ENCODE results near the gene PMS1. TPM values are rescaled to one million over a fixed set of nuclear protein-coding genes. Genes with fewer than 3 reads are reported as not detected.

The PMS1 gene
- polyA plus RNA-seq, 1 donor from 2014 or later: 50.9 TPM

DNA sequence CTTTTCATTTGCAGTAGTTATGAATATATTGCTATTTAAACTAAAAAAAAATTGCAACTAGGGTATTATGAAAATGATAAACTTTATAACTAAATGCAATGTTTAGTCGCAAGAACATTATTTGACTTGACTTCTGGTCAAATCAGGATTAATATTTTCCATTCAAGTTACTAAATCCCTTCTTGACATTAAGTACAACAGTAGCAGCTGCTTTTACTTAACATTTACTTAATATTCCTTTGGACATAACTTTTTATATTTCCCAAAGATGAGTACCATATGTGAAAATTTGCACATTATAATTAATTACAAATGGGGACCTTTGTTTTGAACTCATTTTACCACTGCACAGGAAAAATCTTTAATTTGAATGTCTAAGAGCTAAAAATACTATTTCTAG lies 74.0 kb downstream of the PMS1 start:
- Histone ChIP-seq H3K27ac (ENCODE audit: low read length) (no peak overlapping the region), H3K79me2 (replicated peaks; ENCODE audit: insufficient read depth, low read length) (no peaks in the 10 kb centered on the region), H3K4me3 (ENCODE audit: low read length) (no peak overlapping the region), H3F3A (ENCODE audit: insufficient read depth, low read length, poor library complexity, severe bottlenecking) (no peaks in the 10 kb centered on the region), H3K27me3 (ENCODE audit: insufficient read depth, low read depth, low read length) (no peaks in the 10 kb centered on the region), H3K9me2 (ENCODE audit: insufficient read depth, low read length) (no peaks in the 10 kb centered on the region), H3K9ac (ENCODE audit: low read length) (no peak overlapping the region), H3K4me2 (ENCODE audit: low read length) (no peak overlapping the region), H4K20me1 (ENCODE audit: insufficient read depth) (no peaks in the 10 kb centered on the region), H3K36me3 (ENCODE audit: insufficient read depth, low read length) (no peaks in the 10 kb centered on the region), H3K9me3 (ENCODE audit: low read length) (no peaks in the 10 kb centered on the region), H2AFZ (ENCODE audit: low read depth, low read length) (no peak overlapping the region)
- TF ChIP-seq, protein P1, sequence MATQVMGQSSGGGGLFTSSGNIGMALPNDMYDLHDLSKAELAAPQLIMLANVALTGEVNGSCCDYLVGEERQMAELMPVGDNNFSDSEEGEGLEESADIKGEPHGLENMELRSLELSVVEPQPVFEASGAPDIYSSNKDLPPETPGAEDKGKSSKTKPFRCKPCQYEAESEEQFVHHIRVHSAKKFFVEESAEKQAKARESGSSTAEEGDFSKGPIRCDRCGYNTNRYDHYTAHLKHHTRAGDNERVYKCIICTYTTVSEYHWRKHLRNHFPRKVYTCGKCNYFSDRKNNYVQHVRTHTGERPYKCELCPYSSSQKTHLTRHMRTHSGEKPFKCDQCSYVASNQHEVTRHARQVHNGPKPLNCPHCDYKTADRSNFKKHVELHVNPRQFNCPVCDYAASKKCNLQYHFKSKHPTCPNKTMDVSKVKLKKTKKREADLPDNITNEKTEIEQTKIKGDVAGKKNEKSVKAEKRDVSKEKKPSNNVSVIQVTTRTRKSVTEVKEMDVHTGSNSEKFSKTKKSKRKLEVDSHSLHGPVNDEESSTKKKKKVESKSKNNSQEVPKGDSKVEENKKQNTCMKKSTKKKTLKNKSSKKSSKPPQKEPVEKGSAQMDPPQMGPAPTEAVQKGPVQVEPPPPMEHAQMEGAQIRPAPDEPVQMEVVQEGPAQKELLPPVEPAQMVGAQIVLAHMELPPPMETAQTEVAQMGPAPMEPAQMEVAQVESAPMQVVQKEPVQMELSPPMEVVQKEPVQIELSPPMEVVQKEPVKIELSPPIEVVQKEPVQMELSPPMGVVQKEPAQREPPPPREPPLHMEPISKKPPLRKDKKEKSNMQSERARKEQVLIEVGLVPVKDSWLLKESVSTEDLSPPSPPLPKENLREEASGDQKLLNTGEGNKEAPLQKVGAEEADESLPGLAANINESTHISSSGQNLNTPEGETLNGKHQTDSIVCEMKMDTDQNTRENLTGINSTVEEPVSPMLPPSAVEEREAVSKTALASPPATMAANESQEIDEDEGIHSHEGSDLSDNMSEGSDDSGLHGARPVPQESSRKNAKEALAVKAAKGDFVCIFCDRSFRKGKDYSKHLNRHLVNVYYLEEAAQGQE (IDR thresholded peaks at IDR 0.05; ENCODE audit: borderline replicate concordance): no peak
- TF ChIP-seq, protein P2, sequence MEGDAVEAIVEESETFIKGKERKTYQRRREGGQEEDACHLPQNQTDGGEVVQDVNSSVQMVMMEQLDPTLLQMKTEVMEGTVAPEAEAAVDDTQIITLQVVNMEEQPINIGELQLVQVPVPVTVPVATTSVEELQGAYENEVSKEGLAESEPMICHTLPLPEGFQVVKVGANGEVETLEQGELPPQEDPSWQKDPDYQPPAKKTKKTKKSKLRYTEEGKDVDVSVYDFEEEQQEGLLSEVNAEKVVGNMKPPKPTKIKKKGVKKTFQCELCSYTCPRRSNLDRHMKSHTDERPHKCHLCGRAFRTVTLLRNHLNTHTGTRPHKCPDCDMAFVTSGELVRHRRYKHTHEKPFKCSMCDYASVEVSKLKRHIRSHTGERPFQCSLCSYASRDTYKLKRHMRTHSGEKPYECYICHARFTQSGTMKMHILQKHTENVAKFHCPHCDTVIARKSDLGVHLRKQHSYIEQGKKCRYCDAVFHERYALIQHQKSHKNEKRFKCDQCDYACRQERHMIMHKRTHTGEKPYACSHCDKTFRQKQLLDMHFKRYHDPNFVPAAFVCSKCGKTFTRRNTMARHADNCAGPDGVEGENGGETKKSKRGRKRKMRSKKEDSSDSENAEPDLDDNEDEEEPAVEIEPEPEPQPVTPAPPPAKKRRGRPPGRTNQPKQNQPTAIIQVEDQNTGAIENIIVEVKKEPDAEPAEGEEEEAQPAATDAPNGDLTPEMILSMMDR (IDR thresholded peaks at IDR 0.05; ENCODE audit: poor library complexity, severe bottlenecking): no peak
- TF ChIP-seq TAF1 (IDR thresholded peaks at IDR 0.05; ENCODE audit: low read depth) (no peak), POLR2AphosphoS5 (IDR thresholded peaks at IDR 0.05) (no peak), EP300 (conservative IDR thresholded peaks at IDR 0.05; ENCODE audit: poor library complexity, severe bottlenecking) (no peak), EZH2 (IDR thresholded peaks at IDR 0.05; ENCODE audit: borderline replicate concordance, insufficient read depth, low read length, poor library complexity, severe bottlenecking) (no peak), RAD21 (conservative IDR thresholded peaks at IDR 0.05) (no peak), SMC3 (conservative IDR thresholded peaks at IDR 0.05; ENCODE audit: poor library complexity) (no peak), MXI1 (conservative IDR thresholded peaks at IDR 0.05; ENCODE audit: poor library complexity, severe bottlenecking) (no peak)

DNA sequence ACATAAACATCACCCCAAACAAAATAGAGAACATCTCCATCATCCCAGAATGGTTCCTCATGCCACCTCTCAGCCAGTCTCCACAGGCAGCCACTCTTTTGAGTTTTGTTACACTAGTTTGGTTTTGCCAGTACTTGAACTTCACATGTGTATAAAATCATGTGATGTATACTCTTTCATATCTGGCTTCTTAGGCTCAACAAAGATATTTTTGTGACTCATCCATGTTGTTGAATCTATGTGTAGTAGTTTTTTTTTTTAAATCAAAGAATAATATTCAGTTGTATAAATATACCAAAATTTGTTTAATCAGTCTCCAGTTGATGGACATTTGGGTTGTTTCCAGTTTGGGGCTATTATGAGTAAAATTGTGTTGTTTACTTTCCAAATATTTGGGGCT lies 75.9 kb downstream of the PMS1 start:
- Histone ChIP-seq H3K9me2 (ENCODE audit: insufficient read depth, low read length) (no peaks in the 10 kb centered on the region), H3K9ac (ENCODE audit: low read length) (no peak overlapping the region), H4K20me1 (ENCODE audit: insufficient read depth) (no peaks in the 10 kb centered on the region), H3K36me3 (ENCODE audit: insufficient read depth, low read length) (no peaks in the 10 kb centered on the region), H3K79me2 (replicated peaks; ENCODE audit: insufficient read depth, low read length) (no peaks in the 10 kb centered on the region), H3F3A (ENCODE audit: insufficient read depth, low read length, poor library complexity, severe bottlenecking) (no peaks in the 10 kb centered on the region), H2AFZ (ENCODE audit: low read depth, low read length) (no peak overlapping the region), H3K9me3 (ENCODE audit: low read length) (no peaks in the 10 kb centered on the region), H3K4me2 (ENCODE audit: low read length) (no peak overlapping the region), H3K27me3 (ENCODE audit: insufficient read depth, low read depth, low read length) (no peaks in the 10 kb centered on the region), H3K27ac (ENCODE audit: low read length) (no peak overlapping the region), H3K4me3 (ENCODE audit: low read length) (no peak overlapping the region)
- TF ChIP-seq RAD21 (conservative IDR thresholded peaks at IDR 0.05) (no peak), EP300 (conservative IDR thresholded peaks at IDR 0.05; ENCODE audit: poor library complexity, severe bottlenecking) (no peak), MXI1 (conservative IDR thresholded peaks at IDR 0.05; ENCODE audit: poor library complexity, severe bottlenecking) (no peak), TAF1 (IDR thresholded peaks at IDR 0.05; ENCODE audit: low read depth) (no peak), SMC3 (conservative IDR thresholded peaks at IDR 0.05; ENCODE audit: poor library complexity) (no peak), EZH2 (IDR thresholded peaks at IDR 0.05; ENCODE audit: borderline replicate concordance, insufficient read depth, low read length, poor library complexity, severe bottlenecking) (no peak), POLR2AphosphoS5 (IDR thresholded peaks at IDR 0.05) (no peak)
- TF ChIP-seq, protein P1 (IDR thresholded peaks at IDR 0.05; ENCODE audit: borderline replicate concordance): no peak
- TF ChIP-seq, protein P2 (IDR thresholded peaks at IDR 0.05; ENCODE audit: poor library complexity, severe bottlenecking): no peak
